DMS53 (cell line): Measurements from ENCODE around the gene SCAMP1.
"Not testable (repeated sequence)": the region's sequence is repeated elsewhere in the genome, so short reads cannot be mapped to it uniquely, and the experiment has no call there.

Experiments
- DNase-seq: peaks from one replicate; lab custom pipeline; 2025; lab: John Stamatoyannopoulos, UW

SCAMP1 gene

DNA sequence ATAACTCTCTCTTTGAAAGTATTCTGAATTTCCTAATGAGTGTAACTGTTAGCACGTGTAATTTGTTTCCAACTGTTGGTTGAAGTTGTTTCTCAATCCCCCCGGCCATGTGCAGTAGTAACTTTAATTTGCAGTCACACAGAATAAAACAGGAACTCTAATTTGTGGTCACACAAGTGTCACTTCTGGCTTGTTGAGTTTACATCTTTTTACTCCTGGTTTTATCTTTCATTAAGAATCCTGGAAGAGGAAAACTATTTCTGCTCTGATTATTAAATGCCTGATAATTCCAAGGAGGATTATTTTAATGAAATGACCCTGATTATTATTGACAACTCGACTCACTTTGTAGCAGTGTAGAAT lies 1.2 kb downstream of the SCAMP1 start:
- DNase-seq, result no peak

GRCh38 chr5:78362220-78362619 lies 1.8 kb downstream of the SCAMP1 start:
- DNase-seq, result peak; percentile 37

DNA sequence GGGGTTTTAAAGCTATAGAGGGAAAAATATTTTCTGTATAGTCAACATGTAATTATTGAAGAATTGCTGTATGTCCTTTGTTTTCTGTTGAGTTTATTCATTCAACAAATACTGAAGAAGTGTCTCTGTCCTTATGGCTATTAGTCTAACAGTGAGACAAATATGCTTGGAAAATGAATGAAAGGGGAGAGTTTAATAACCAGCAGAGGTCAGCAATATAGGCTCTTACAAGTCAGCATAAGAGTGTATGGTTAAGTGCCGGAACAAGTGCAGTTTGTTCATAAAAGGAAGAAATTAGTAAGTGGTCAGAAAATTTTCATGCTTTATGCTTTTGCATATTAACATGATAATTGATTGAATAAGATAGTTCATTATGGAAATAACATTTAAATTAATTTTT lies 3.6 kb downstream of the SCAMP1 start:
- DNase-seq, result peak; percentile 24

- DNase-seq, result peak; percentile 50
Observed at GRCh38 chr5:78367318-78367991, 7.0 kb downstream of the SCAMP1 start.

DNA sequence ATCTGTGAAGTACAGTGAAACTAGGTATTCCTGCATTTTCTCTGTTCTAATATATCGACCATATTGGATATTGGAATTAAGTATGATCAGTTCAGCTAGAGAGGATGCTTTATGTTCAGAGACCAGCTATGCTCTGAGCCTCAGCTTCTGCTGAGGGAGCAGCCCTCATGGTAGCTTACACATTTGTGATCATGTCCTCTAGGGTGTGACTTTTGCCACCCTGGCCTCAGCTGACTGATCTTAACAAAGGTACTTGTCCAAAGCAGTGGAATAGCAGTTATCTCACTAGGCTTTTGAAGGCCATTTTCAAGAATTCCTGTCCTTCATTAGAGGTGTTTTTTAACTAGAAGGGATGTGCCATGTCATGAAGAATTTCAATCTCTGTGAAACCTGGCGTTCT lies 9.3 kb downstream of the SCAMP1 start:
- no peak for DNase-seq

GRCh38 chr5:78373231-78373630 lies 12.8 kb downstream of the SCAMP1 start:
- no peak for DNase-seq

GRCh38 chr5:78376315-78376714 lies 15.9 kb downstream of the SCAMP1 start:
- DNase-seq, result no peak

DNA sequence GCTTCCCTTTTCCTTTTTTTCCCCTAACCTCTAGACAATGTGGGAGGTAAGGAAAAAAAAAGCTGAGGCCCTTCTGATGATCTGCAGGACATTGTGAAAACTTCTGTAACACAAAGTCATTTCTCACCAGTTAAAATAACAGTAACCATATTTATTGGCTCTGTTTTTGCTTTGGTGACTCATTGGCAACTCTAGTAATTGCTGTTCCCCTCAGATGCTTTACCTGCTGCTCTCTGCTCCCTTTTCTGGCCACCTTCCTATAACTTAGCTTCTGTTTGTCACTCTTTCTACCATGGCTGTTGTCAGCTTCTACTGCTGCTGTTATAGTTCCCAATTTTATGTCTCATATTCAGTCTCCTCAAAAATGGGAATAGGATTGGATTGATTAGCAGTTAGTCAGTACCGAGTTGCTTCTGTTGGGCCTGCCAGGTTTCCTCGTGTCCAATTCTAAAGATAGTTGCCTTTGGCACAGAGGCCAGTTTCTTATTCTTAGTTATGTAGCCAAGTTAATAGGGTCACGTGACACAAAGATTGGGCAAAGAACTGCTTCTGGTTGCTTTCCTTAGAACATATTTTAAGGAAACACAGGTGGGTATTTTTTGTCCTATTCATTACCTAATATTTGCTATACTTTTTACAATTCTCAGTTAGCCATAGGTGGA lies 16.8 kb downstream of the SCAMP1 start:
- no peak for DNase-seq

GRCh38 chr5:78377718-78378105 lies 17.3 kb downstream of the SCAMP1 start:
- no peak for DNase-seq

- peak; percentile 75 for DNase-seq
Observed at GRCh38 chr5:78387468-78388153, 27.2 kb downstream of the SCAMP1 start.

- DNase-seq, result not testable (repeated sequence)
Observed at GRCh38 chr5:78391357-78391756, 30.9 kb downstream of the SCAMP1 start.

- no peak for DNase-seq
Observed at GRCh38 chr5:78397831-78398230, 37.4 kb downstream of the SCAMP1 start.

GRCh38 chr5:78399116-78399515 lies 38.7 kb downstream of the SCAMP1 start:
- no peak for DNase-seq

DNA sequence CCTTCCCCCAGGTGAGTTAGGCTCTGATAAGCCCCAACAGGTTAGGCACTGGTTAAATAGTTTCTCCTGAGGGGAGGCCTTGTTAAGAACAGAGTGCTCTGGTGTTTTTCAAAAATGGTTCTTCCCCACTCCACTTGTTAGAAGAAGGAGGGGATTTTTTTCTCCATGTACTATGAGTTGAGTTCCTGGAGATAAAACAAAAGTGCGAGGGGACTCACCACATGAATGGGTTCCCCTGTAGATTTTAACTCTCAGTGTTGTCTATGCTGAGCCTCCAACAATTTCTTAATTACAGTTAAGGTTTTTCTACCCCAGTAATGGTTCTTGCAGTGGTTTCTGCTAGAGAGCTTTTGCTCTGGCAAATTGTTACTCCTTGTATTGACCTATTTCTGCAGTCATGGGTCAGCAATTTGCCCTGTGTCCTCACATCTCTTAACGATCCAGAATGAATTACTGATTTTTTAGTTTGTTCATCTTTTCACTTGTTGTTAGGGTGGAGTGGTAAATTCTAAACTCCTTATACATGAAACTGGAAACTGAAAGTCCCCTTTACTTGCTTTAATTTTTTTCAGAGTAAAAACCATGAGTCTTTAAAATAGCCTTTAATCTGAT lies 44.4 kb downstream of the SCAMP1 start:
- DNase-seq, result no peak

- no peak for DNase-seq
Observed at GRCh38 chr5:78405829-78406750, 45.7 kb downstream of the SCAMP1 start.

DNA sequence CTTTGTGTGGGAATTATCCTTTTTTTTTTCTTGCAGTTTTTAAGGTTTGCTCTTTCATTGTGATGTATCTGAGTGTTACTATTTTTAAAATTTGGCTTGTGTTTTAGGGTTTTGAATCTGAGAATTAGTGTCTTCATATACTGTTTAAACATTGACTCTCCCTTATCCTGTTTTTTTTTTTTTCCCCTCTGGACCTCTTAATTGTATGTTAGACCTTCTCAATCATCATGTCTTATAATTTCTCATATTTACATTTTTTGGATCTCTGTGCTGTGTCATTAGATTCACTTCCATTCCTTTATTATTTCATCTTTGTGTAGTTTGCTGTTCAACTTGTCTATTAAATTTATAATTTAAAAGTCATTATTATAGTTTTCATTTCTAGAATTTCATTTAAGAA lies 47.0 kb downstream of the SCAMP1 start:
- DNase-seq, result no peak

- no peak for DNase-seq
Observed at GRCh38 chr5:78411586-78411985, 51.2 kb downstream of the SCAMP1 start.

DNA sequence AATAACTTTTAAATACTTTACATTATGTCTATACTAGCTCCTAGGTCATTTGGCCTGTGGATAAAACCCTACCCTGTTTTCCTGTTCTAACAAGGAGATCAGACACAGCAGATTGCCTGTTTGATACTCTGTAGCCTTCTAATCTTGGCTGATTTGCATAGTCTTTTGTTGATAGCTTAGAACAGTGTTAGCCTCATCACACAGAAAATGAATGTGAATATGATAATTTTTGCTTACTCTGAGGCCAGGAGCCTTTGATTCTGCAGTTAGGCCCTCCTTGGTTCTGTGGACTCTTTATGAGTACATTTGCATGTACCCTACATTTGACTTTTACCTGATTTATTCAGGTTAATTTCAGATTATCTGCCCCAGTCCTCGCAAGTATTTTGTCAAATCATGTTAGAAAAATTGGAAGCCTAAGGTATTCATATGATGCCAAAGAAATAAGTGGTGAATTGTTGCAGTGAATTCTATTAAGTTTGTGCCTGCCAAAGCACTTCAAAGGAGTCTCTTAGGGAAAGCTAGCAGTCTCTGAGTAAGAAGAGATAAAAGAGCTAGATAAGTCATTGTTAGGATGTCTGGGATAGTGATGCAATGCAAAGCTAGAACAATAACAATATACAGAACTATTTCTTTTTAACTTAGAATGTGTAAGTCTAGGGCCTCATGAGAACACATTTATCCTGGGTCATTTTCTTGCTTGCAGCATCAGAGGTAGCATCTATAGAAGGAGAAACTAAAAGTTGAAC lies 56.4 kb downstream of the SCAMP1 start:
- no peak for DNase-seq

DNA sequence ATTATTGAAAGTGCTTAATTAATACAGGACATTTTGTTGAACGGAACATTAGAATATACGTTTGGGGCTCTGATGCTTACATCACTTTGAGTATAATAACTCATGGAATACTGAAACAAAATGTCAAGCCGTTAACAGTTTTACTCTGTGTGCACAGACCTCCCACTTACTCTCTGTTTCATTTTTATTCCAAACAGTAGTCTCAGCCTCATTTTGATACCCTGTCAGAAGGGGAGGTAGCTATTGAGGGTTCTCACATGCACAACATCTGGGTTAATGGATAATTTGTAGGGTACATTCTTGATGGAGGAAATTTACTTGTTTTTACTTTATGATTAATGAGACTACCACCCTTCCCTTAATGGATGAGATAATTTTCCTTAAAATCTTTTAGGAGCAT lies 59.0 kb downstream of the SCAMP1 start:
- DNase-seq, result no peak

DNA sequence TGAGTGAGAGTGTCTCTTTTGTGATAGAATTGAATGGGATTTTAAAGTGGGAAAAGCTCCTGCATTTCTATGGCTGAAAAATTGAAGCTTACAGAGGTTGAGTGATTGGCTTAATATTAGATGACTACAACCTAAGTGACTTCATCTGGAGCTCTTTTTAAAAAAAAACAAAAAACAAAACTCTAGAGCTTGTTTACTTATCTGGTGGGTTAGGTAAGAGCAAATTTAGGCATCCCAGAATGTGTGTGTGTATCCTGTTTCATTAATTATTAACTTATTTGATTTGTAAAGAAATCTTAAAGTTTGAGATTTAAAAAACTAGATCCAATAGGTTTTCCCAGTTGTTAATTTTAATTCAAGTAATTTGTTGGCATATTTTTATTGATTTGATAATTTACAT lies 60.1 kb downstream of the SCAMP1 start:
- peak; percentile 13 for DNase-seq

GRCh38 chr5:78424665-78425064 lies 64.2 kb downstream of the SCAMP1 start:
- DNase-seq, result peak; percentile 55
